Stimulated activated CD4-positive, alpha-beta T cell treated with anti-CD3 and anti-CD28 coated beads, Interleukin-12 subunit alpha, Interleukin-12 subunit beta, amount 100 ng/mL, for 24 hours (primary cell): Measurements from ENCODE around the gene PARVG.

Experiments used
- DNase-seq, 2 experiments: peaks; one replicate each; pipeline ENCODE4 v3.0.0-alpha.2; 2020; ENCODE audit warnings: low read depth in 2 of 2

The PARVG gene

DNA sequence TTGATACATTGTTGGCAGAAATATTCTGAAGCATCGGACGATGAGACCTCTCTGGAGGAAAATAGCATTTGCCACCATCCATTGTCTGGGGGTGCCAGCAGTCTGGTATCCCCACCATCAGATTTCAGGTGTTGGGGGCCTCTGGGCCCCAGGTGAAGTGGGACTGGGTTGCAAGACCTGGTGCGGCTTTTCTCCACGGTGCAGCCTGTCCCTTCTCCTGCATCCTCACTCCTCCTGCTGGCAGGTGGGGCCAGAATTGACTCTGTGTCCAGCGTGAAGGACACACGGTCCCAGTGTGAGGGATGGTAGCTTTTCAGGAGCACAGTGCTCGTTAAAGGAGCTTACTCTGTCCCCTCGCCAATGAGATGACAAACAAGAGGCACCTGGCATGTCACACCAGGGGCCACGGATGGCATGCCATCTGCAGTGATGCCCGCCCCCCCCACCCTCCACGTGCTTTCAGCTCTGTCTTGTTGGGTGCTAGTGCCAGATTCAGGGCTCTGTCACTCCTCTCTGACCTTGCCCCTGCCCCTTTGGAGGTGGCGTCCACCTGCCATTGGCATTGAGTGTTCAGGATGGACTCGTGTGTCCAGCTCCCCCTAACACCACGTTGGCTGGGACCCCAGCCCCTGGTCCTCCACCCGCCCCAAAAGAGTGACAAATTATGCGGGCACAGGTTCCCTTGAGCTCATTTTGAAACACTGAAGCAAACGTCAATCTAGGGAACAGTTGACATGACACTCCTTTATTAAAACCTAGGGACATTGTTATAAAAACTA, 62.4 kb downstream of the PARVG start:
- no peak for DNase-seq

- no peak for DNase-seq
These were observed 63.0 kb downstream of the PARVG start for GRCh38 chr22:44243761-44244160.

- DNase-seq = no peak
These were observed 63.6 kb downstream of the PARVG start for GRCh38 chr22:44244265-44244822.

- no peak for DNase-seq
These were observed 64.7 kb downstream of the PARVG start for GRCh38 chr22:44245438-44245837.

GRCh38 chr22:44245867-44246266, 65.1 kb downstream of the PARVG start:
- DNase-seq = no peak

- DNase-seq = no peak
These were observed 66.0 kb downstream of the PARVG start for GRCh38 chr22:44246615-44247326.

- DNase-seq = no peak
These were observed 66.6 kb downstream of the PARVG start for GRCh38 chr22:44247346-44247745.

- no peak for DNase-seq
These were observed 67.5 kb downstream of the PARVG start for GRCh38 chr22:44247923-44248892.

GRCh38 chr22:44248926-44249325, 68.2 kb downstream of the PARVG start:
- no peak for DNase-seq

GRCh38 chr22:44249376-44250147, 68.8 kb downstream of the PARVG start:
- no peak for DNase-seq

GRCh38 chr22:44254811-44255210, 74.1 kb downstream of the PARVG start:
- no peak for DNase-seq

- DNase-seq = no peak
These were observed 75.4 kb downstream of the PARVG start for GRCh38 chr22:44256085-44256484.

- DNase-seq = no peak
These were observed 76.1 kb downstream of the PARVG start for GRCh38 chr22:44256556-44257485.
